Dendritic cell treated with granulocyte-macrophage colony-stimulating factor and Interleukin-4, amounts not matched to agents 40 ng/mL and 50 ng/mL, for 4 days (primary cell): ENCODE data around the gene SEM1.
"Not testable (repeated sequence)": the region's sequence is repeated elsewhere in the genome, so short reads cannot be mapped to it uniquely, and the experiment has no call there.

ENCODE experiments used
- H3K27ac Mint-ChIP-seq: one replicate; pipeline ENCODE4 v1.8.0; 2022; ENCODE audit warnings: mild to moderate bottlenecking, mixed read lengths
- H3K27me3 Mint-ChIP-seq: one replicate; pipeline ENCODE4 v1.8.0; 2022; ENCODE audit warnings: mild to moderate bottlenecking, mixed read lengths
- H3K36me3 Mint-ChIP-seq: one replicate; pipeline ENCODE4 v1.8.0; 2022; ENCODE audit warnings: low read depth, mixed read lengths
- H3K4me1 Mint-ChIP-seq: one replicate; pipeline ENCODE4 v1.8.0; 2022; ENCODE audit warnings: low read depth, mixed read lengths
- H3K4me3 Mint-ChIP-seq: one replicate; pipeline ENCODE4 v1.8.0; 2022; ENCODE audit warnings: mild to moderate bottlenecking, moderate library complexity, mixed read lengths
- H3K9me3 Mint-ChIP-seq: one replicate; pipeline ENCODE4 v1.8.0; 2022; ENCODE audit warnings: mixed read lengths
- intact Hi-C: fragments of 100-400 bp; cut with micrococcal nuclease; formaldehyde crosslinking; loops from one replicate; pipeline ENCODE4 v1.15.0; 2022

SEM1 gene

GRCh38 chr7:96664793-96665192 is 44.9 kb downstream of the SEM1 start:
- intact Hi-C loops, result no loop called here
- H3K4me3 Mint-ChIP-seq, result no peak overlapping the region
- no peaks in the 10 kb centered on the region for H3K9me3 Mint-ChIP-seq
- no peaks in the 10 kb centered on the region for H3K27me3 Mint-ChIP-seq
- H3K4me1 Mint-ChIP-seq, result peaks cover 6% of the 10 kb centered on the region
- no peak overlapping the region for H3K27ac Mint-ChIP-seq
- H3K36me3 Mint-ChIP-seq, result no peaks in the 10 kb centered on the region

GRCh38 chr7:96663871-96664445 is 45.7 kb downstream of the SEM1 start:
- Mint-ChIP-seq H3K9me3 (no peaks in the 10 kb centered on the region), H3K4me3 (no peak overlapping the region), H3K27ac (no peak overlapping the region), H3K27me3 (no peaks in the 10 kb centered on the region), H3K4me1 (peaks cover 6% of the 10 kb centered on the region), H3K36me3 (no peaks in the 10 kb centered on the region)
- intact Hi-C loops, result no loop called here

GRCh38 chr7:96663457-96663856 is 46.2 kb downstream of the SEM1 start:
- H3K4me1 Mint-ChIP-seq, result peaks cover 6% of the 10 kb centered on the region
- no peaks in the 10 kb centered on the region for H3K9me3 Mint-ChIP-seq
- H3K4me3 Mint-ChIP-seq, result no peak overlapping the region
- no peaks in the 10 kb centered on the region for H3K27me3 Mint-ChIP-seq
- no peaks in the 10 kb centered on the region for H3K36me3 Mint-ChIP-seq
- H3K27ac Mint-ChIP-seq, result no peak overlapping the region
- intact Hi-C loops, result no loop called here

- intact Hi-C loops, H3K4me3 Mint-ChIP-seq, H3K4me1 Mint-ChIP-seq: not testable (repeated sequence)
Measured at GRCh38 chr7:96662151-96662550, 47.5 kb downstream of the SEM1 start.

GRCh38 chr7:96658022-96658412 is 51.6 kb downstream of the SEM1 start:
- Mint-ChIP-seq H3K9me3 (no peaks in the 10 kb centered on the region), H3K27me3 (no peaks in the 10 kb centered on the region), H3K4me3 (no peak overlapping the region), H3K27ac (no peak overlapping the region), H3K4me1 (peaks cover under 1% of the 10 kb centered on the region), H3K36me3 (no peaks in the 10 kb centered on the region)
- intact Hi-C loops, result no loop called here

More at GRCh38 chr7:96662151-96662550, 47.5 kb downstream of the SEM1 start:
- H3K9me3 Mint-ChIP-seq, H3K27me3 Mint-ChIP-seq, H3K27ac Mint-ChIP-seq, H3K36me3 Mint-ChIP-seq: not testable (repeated sequence)

GRCh38 chr7:96657347-96658021 is 52.2 kb downstream of the SEM1 start:
- no peak overlapping the region for H3K27ac Mint-ChIP-seq
- H3K4me3 Mint-ChIP-seq, result no peak overlapping the region
- intact Hi-C loops, result no loop called here
- H3K9me3 Mint-ChIP-seq, result no peaks in the 10 kb centered on the region
- no peaks in the 10 kb centered on the region for H3K27me3 Mint-ChIP-seq
- H3K36me3 Mint-ChIP-seq, result no peaks in the 10 kb centered on the region
- no peaks in the 10 kb centered on the region for H3K4me1 Mint-ChIP-seq

- H3K36me3 Mint-ChIP-seq, result no peaks in the 10 kb centered on the region
- H3K4me1 Mint-ChIP-seq, result no peaks in the 10 kb centered on the region
- no peaks in the 10 kb centered on the region for H3K27me3 Mint-ChIP-seq
- no peaks in the 10 kb centered on the region for H3K9me3 Mint-ChIP-seq
- intact Hi-C loops, result no loop called here
- H3K27ac Mint-ChIP-seq, result no peak overlapping the region
- H3K4me3 Mint-ChIP-seq, result no peak overlapping the region
Measured at GRCh38 chr7:96655956-96656355, 53.7 kb downstream of the SEM1 start.

GRCh38 chr7:96654630-96655188 is 54.9 kb downstream of the SEM1 start:
- Mint-ChIP-seq H3K27ac (no peak overlapping the region), H3K9me3 (no peaks in the 10 kb centered on the region), H3K27me3 (no peaks in the 10 kb centered on the region), H3K4me3 (no peak overlapping the region), H3K36me3 (no peaks in the 10 kb centered on the region), H3K4me1 (no peaks in the 10 kb centered on the region)
- intact Hi-C loops, result no loop called here

GRCh38 chr7:96649981-96650380 is 59.7 kb downstream of the SEM1 start:
- no peaks in the 10 kb centered on the region for H3K4me1 Mint-ChIP-seq
- intact Hi-C loops, result no loop called here
- no peak overlapping the region for H3K27ac Mint-ChIP-seq
- no peaks in the 10 kb centered on the region for H3K9me3 Mint-ChIP-seq
- H3K27me3 Mint-ChIP-seq, result no peaks in the 10 kb centered on the region
- H3K4me3 Mint-ChIP-seq, result no peak overlapping the region
- H3K36me3 Mint-ChIP-seq, result no peaks in the 10 kb centered on the region

GRCh38 chr7:96648784-96649183 is 60.9 kb downstream of the SEM1 start:
- H3K27ac Mint-ChIP-seq, result no peak overlapping the region
- H3K9me3 Mint-ChIP-seq, result no peaks in the 10 kb centered on the region
- intact Hi-C loops, result no loop called here
- H3K27me3 Mint-ChIP-seq, result no peaks in the 10 kb centered on the region
- H3K4me1 Mint-ChIP-seq, result no peaks in the 10 kb centered on the region
- H3K4me3 Mint-ChIP-seq, result no peak overlapping the region
- no peaks in the 10 kb centered on the region for H3K36me3 Mint-ChIP-seq

GRCh38 chr7:96647733-96648132 is 61.9 kb downstream of the SEM1 start:
- Mint-ChIP-seq H3K27ac (no peak overlapping the region), H3K4me3 (no peak overlapping the region), H3K36me3 (no peaks in the 10 kb centered on the region), H3K27me3 (no peaks in the 10 kb centered on the region), H3K9me3 (no peaks in the 10 kb centered on the region), H3K4me1 (no peaks in the 10 kb centered on the region)
- intact Hi-C loops, result no loop called here

- Mint-ChIP-seq H3K36me3 (no peaks in the 10 kb centered on the region), H3K27ac (no peak overlapping the region), H3K4me3 (no peak overlapping the region), H3K4me1 (no peaks in the 10 kb centered on the region), H3K9me3 (no peaks in the 10 kb centered on the region), H3K27me3 (peaks cover 1% of the 10 kb centered on the region)
- intact Hi-C loops, result no loop called here
Measured at GRCh38 chr7:96645084-96645483, 64.6 kb downstream of the SEM1 start.

GRCh38 chr7:96643436-96643835 is 66.2 kb downstream of the SEM1 start:
- H3K27me3 Mint-ChIP-seq, intact Hi-C loops, H3K9me3 Mint-ChIP-seq, H3K4me3 Mint-ChIP-seq, H3K27ac Mint-ChIP-seq, H3K4me1 Mint-ChIP-seq, H3K36me3 Mint-ChIP-seq: not testable (repeated sequence)

GRCh38 chr7:96640054-96640453 is 69.6 kb downstream of the SEM1 start:
- H3K27me3 Mint-ChIP-seq, result peaks cover 1% of the 10 kb centered on the region
- H3K4me1 Mint-ChIP-seq, result no peaks in the 10 kb centered on the region
- no peak overlapping the region for H3K4me3 Mint-ChIP-seq
- intact Hi-C loops, result no loop called here
- H3K9me3 Mint-ChIP-seq, result no peaks in the 10 kb centered on the region
- no peak overlapping the region for H3K27ac Mint-ChIP-seq
- no peaks in the 10 kb centered on the region for H3K36me3 Mint-ChIP-seq
